ENCODE measurements around the gene RPS6KL1.

Gene RPS6KL1

GRCh38 chr14:74922752-74923401 is at the start of gene RPS6KL1:
RPS6KL1 (minus strand) TSS chr14:74923260; CDS start chr14:74921541, 1,719 bp downstream.
- Mint-ChIP-seq H3K27ac (no peak within 1 kb of the TSS), H3K9me3 (no peaks in the 10 kb centered on the region), H3K36me3 (no peaks in the 10 kb centered on the region), H3K4me3 (peak within 1 kb of the TSS; percentile 34), H3K4me1 (no peaks in the 10 kb centered on the region)
- ATAC-seq (peak; percentile 91), DNase-seq (ENCODE audit: low spot score in 2 of 2) (peak in 1 of 2 donors; percentile 65)

GRCh38 chr14:74968811-74969210 is 45.8 kb upstream of the RPS6KL1 start:
- H3K4me1 Mint-ChIP-seq: peaks cover 6% of the 10 kb centered on the region
- H3K4me3 Mint-ChIP-seq: no peak overlapping the region
- H3K9me3 Mint-ChIP-seq: no peaks in the 10 kb centered on the region
- DNase-seq (ENCODE audit: low spot score in 2 of 2) (no peak), ATAC-seq (no peak)
- no peak overlapping the region for H3K27ac Mint-ChIP-seq
- H3K36me3 Mint-ChIP-seq: no peaks in the 10 kb centered on the region

GRCh38 chr14:74965486-74966153 is 42.6 kb upstream of the RPS6KL1 start:
- H3K4me1 Mint-ChIP-seq: peaks cover 19% of the 10 kb centered on the region
- ATAC-seq: no peak

GRCh38 chr14:74964787-74965485 is 41.9 kb upstream of the RPS6KL1 start:
- H3K4me1 Mint-ChIP-seq: peaks cover 19% of the 10 kb centered on the region
- no peak overlapping the region for H3K4me3 Mint-ChIP-seq
- ATAC-seq (no peak), DNase-seq (ENCODE audit: low spot score in 2 of 2) (no peak)
- H3K36me3 Mint-ChIP-seq: no peaks in the 10 kb centered on the region
- H3K27ac Mint-ChIP-seq: no peak overlapping the region
- no peaks in the 10 kb centered on the region for H3K9me3 Mint-ChIP-seq

More at GRCh38 chr14:74965486-74966153, 42.6 kb upstream of the RPS6KL1 start:
- H3K27ac Mint-ChIP-seq: no peak overlapping the region
- H3K36me3 Mint-ChIP-seq: no peaks in the 10 kb centered on the region
- H3K9me3 Mint-ChIP-seq: no peaks in the 10 kb centered on the region
- no peak for DNase-seq (ENCODE audit: low spot score in 2 of 2)
- no peak overlapping the region for H3K4me3 Mint-ChIP-seq

GRCh38 chr14:74963705-74964271 is 40.7 kb upstream of the RPS6KL1 start:
- ATAC-seq (no peak), DNase-seq (ENCODE audit: low spot score in 2 of 2) (no peak)
- Mint-ChIP-seq H3K9me3 (no peaks in the 10 kb centered on the region), H3K27ac (no peak overlapping the region), H3K4me1 (peaks cover 19% of the 10 kb centered on the region), H3K36me3 (no peaks in the 10 kb centered on the region), H3K4me3 (no peak overlapping the region)

GRCh38 chr14:74963178-74963704 is 40.2 kb upstream of the RPS6KL1 start:
- no peaks in the 10 kb centered on the region for H3K9me3 Mint-ChIP-seq
- peak overlapping the region; percentile 55 for H3K27ac Mint-ChIP-seq
- no peak for ATAC-seq
- no peaks in the 10 kb centered on the region for H3K36me3 Mint-ChIP-seq
- no peak overlapping the region for H3K4me3 Mint-ChIP-seq
- no peak for DNase-seq (ENCODE audit: low spot score in 2 of 2)
- peaks cover 19% of the 10 kb centered on the region for H3K4me1 Mint-ChIP-seq

GRCh38 chr14:74962493-74962892 is 39.4 kb upstream of the RPS6KL1 start:
- no peaks in the 10 kb centered on the region for H3K36me3 Mint-ChIP-seq
- no peak for DNase-seq (ENCODE audit: low spot score in 2 of 2)
- ATAC-seq: no peak
- peaks cover 19% of the 10 kb centered on the region for H3K4me1 Mint-ChIP-seq
- no peaks in the 10 kb centered on the region for H3K9me3 Mint-ChIP-seq
- no peak overlapping the region for H3K4me3 Mint-ChIP-seq
- H3K27ac Mint-ChIP-seq: peak overlapping the region; percentile 55

GRCh38 chr14:74962046-74962445 is 39.0 kb upstream of the RPS6KL1 start:
- ATAC-seq (no peak), DNase-seq (ENCODE audit: low spot score in 2 of 2) (no peak)
- Mint-ChIP-seq H3K4me1 (peaks cover 19% of the 10 kb centered on the region), H3K27ac (no peak overlapping the region), H3K9me3 (no peaks in the 10 kb centered on the region), H3K36me3 (no peaks in the 10 kb centered on the region), H3K4me3 (no peak overlapping the region)

- ATAC-seq: no peak
- no peaks in the 10 kb centered on the region for H3K9me3 Mint-ChIP-seq
- no peak overlapping the region for H3K27ac Mint-ChIP-seq
- H3K4me1 Mint-ChIP-seq: peaks cover 19% of the 10 kb centered on the region
- H3K36me3 Mint-ChIP-seq: no peaks in the 10 kb centered on the region
- no peak for DNase-seq (ENCODE audit: low spot score in 2 of 2)
- no peak overlapping the region for H3K4me3 Mint-ChIP-seq
These were observed 38.3 kb upstream of the RPS6KL1 start for GRCh38 chr14:74961238-74961911.

- no peak for ATAC-seq
These were observed 37.7 kb upstream of the RPS6KL1 start for GRCh38 chr14:74960736-74961135.

GRCh38 chr14:74959596-74960180 is 36.6 kb upstream of the RPS6KL1 start:
- peaks cover 19% of the 10 kb centered on the region for H3K4me1 Mint-ChIP-seq
- DNase-seq (ENCODE audit: low spot score in 2 of 2) (no peak), ATAC-seq (no peak)
- no peak overlapping the region for H3K27ac Mint-ChIP-seq
- no peaks in the 10 kb centered on the region for H3K36me3 Mint-ChIP-seq
- no peaks in the 10 kb centered on the region for H3K9me3 Mint-ChIP-seq
- H3K4me3 Mint-ChIP-seq: no peak overlapping the region

More at GRCh38 chr14:74960736-74961135, 37.7 kb upstream of the RPS6KL1 start:
- no peaks in the 10 kb centered on the region for H3K9me3 Mint-ChIP-seq
- DNase-seq (ENCODE audit: low spot score in 2 of 2): no peak
- H3K27ac Mint-ChIP-seq: no peak overlapping the region
- no peaks in the 10 kb centered on the region for H3K36me3 Mint-ChIP-seq
- no peak overlapping the region for H3K4me3 Mint-ChIP-seq
- H3K4me1 Mint-ChIP-seq: peaks cover 19% of the 10 kb centered on the region

GRCh38 chr14:74956280-74957072 is 33.4 kb upstream of the RPS6KL1 start:
- H3K4me3 Mint-ChIP-seq: peak overlapping the region; percentile 48

GRCh38 chr14:74956027-74956279 is 32.9 kb upstream of the RPS6KL1 start:
- H3K4me3 Mint-ChIP-seq: peak overlapping the region; percentile 48
- H3K27ac Mint-ChIP-seq: no peak overlapping the region
- no peak for DNase-seq (ENCODE audit: low spot score in 2 of 2)
- ATAC-seq: no peak
- no peaks in the 10 kb centered on the region for H3K9me3 Mint-ChIP-seq
- no peaks in the 10 kb centered on the region for H3K4me1 Mint-ChIP-seq
- no peaks in the 10 kb centered on the region for H3K36me3 Mint-ChIP-seq

More at GRCh38 chr14:74956280-74957072, 33.4 kb upstream of the RPS6KL1 start:
- Mint-ChIP-seq H3K36me3 (no peaks in the 10 kb centered on the region), H3K4me1 (no peaks in the 10 kb centered on the region), H3K9me3 (no peaks in the 10 kb centered on the region), H3K27ac (no peak overlapping the region)
- ATAC-seq (no peak), DNase-seq (ENCODE audit: low spot score in 2 of 2) (no peak)

Measured in stimulated activated effector memory CD8-positive, alpha-beta T cell treated with anti-CD3 and anti-CD28 coated beads, Interleukin-12 subunit alpha, Interleukin-12 subunit beta, amount 100 ng/mL, for 72 hours (primary cell).